Kidney tubule cell (primary cell): ENCODE measurements around the gene AKR7A2.

Experiments
- DNase-seq: peaks from one replicate; pipeline ENCODE4 v3.0.0-alpha.2; 2018; ENCODE audit warnings: low spot score

The AKR7A2 gene

DNA sequence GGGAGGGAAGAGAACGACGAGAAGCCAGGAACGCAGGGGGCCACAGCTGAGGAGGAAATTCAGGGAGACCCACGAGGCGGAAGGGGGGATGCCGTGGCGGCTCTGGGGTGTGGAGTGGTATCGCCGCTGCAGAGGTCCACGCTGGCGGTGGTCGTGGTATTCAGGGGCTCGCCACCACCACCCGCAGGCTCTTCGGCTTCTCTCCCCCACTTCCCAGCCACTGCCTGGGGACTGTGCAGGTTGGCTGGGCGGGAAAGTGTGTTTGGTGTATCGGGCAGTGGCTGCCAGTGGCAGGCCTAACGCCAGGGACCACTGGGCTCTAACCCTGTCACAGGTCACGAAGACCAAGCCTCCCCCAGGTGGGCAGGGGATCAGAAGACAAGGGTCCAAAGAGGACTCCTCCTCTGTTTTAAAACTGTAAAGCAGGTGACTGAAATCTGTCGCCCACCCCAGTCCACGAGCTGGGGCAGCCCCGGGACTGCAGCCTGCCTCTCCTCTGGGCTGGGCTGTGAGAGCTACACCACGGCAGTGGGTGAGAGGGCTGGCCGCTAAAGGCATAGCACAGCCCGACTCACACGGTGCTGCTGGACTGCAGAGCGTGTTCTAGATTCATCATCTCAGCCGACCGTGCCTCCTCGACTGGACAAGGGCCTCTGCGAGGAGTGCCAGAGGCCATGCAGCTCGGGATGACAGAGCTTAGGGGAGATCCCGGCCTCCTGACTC is 31.1 kb upstream of the AKR7A2 start:
- no peak for DNase-seq

GRCh38 chr1:19342062-19342750 is 30.3 kb upstream of the AKR7A2 start:
- DNase-seq: no peak

DNA sequence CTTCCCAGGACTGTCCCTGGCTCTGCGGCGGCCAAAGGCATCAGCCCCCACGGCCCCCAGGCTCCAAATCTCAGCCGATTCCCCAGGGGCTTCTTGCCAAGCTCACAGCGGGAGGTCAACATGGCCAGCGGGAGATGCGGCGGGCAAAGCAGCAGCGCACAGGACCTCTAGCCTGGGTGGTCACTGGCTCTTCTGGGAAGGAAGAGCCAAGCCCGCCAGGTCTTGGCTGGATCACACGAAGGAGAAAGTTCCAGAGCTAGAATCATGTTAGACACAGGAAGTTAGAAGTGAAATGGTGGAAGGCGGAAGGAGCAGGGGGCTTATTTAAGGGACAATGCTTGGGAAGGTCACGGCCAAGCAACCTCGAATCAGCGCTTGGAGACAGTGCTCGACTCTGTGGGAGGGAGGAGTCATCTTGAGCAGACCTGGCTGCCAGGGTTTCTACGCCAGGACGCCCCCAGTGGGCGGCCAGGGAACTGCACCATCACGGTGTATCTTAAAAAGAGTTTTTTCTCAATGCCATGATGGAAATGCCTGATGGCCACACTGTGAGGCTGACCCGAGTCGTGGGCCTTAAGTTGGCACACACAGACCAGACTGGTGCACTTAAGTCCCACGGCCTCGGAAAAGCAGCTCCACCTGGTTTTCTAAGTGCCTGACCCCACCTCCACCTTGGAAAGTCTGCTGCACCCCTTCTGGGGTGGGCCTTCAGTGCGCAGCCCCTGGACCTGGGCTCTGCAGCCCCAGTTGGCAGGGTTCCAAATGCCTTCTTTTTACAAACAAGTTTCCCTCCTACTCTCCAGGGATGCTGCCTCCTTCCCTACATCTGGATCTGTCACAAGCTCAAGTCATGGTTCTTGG is 29.5 kb upstream of the AKR7A2 start:
- DNase-seq: peak; percentile 74

- DNase-seq: no peak
Observed at GRCh38 chr1:19340387-19340937, 28.5 kb upstream of the AKR7A2 start.

DNA sequence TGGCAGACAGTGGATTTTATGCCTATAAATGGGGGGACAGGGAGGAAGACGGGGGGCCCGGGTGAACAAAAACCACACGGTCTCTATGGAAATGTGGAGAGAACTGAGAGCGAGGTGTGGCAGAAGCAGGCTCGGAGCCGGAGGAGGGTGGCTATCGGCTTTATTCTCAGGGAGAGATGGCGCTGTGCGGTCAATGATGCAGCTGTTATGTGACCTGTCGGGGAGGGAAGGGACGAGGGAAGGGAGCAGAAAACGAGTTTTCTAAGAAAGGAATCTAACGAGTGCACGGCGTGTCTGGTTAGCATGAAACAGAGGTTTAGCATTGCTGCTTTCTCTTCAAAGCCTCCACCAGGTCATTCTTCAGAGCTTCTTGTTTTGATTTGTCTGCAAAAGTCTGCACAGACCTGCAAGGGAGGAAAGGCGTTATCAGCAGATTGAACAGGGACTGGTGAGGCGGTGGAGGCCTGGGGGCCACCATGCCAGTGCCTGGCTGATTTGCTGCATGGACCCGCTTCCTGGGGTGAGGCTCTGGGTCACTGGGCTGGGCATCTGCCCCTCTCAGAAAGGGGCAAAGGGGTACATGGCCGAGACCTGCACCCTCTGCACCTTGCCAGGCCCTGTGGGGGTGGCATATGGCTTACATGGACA is 27.4 kb upstream of the AKR7A2 start:
- DNase-seq: no peak

DNA sequence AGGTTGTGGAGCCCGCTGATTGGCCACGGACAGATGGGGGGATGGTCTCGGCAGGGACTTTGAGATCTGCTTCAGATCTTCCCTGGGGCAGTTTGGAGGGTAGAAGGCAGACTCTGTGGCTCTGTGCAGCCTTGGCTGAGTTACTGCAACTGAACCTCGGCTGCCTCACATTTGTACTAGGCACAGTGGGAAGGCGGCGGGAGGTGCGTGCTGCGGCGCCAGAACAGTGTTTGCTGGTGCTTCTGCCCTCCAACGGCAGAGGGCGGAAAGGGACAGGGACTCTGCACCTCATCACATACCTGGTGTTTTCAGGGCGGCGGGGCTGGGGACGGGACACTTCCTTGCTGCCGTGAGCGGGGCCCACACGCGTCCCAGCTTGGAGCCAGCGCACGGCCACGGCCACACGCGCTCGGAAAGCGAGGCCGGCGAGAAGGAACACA is 26.4 kb upstream of the AKR7A2 start:
- peak; percentile 32 for DNase-seq

DNA sequence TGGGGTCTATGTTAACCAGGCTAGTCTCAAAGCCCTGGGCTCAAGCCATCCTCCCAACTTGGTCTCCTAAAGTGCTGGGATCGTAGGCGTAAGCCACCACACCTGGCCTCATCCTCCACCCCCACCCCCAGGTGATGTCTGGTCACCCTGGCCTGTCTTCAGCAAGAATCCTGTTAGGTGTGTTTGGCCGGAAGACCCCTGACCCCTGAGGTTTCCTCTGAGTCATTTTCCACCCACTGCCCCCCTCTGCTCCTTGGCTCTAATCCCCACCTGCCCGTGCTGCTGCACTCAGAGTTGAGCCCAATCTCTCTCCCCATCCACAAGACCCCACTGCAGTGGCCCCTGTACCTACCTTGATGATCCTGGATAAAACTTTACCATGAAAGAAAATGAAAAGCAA is 25.3 kb upstream of the AKR7A2 start:
- DNase-seq: peak; percentile 30

DNA sequence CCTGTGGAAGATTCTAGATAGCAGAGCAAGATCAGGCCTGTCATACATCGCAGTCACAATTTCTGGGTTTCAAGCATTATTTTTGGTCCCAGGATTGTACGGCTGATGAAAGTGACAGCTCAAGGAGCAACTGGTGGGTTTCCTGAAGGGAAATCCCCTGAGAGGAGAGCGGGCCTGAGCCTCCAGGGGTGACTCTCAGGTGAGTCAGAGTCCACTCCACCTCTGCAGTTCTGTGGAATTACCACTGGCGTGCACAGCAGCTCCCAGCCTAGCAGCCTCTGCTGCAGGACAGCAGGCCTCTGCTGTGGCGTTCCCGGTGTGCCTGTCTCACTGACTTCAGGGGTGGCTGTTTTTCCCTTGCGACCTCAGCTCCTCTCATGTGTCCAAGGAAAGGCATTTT is 24.6 kb upstream of the AKR7A2 start:
- DNase-seq: peak; percentile 88

GRCh38 chr1:19333587-19334354 is 21.8 kb upstream of the AKR7A2 start:
- DNase-seq: no peak

GRCh38 chr1:19332832-19333231 is 20.9 kb upstream of the AKR7A2 start:
- no peak for DNase-seq

DNA sequence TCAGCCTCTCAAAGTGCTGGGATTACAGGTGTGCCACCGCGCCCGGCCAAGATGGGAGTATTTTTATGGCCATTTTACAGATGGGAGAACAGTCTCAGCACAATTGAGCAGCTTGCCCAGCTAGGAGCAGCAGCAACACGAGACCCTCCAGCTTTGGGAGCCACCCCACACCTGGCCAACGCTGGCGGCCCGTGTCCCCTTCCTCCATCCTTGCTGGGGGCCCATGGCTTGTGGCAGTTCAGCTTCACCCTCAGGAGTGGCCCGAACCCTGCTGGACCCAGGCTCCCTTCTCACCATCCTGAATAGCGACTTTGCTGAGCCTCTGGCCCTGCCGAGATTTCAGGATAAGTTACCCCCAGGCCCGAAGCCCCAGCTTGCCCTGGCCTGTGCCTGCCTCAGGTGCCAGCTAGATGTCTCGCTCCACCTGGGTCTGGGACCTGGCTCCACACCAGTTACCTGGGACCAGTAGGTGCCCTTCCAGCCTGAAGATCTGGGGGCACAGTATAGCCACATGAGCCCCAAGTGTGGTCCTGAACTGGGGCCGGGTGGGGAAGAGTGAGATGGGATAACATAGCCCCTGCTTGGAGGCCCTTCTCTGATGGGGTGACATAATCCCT is 19.4 kb upstream of the AKR7A2 start:
- DNase-seq: no peak

GRCh38 chr1:19330449-19331135 is 18.6 kb upstream of the AKR7A2 start:
- DNase-seq: no peak

DNA sequence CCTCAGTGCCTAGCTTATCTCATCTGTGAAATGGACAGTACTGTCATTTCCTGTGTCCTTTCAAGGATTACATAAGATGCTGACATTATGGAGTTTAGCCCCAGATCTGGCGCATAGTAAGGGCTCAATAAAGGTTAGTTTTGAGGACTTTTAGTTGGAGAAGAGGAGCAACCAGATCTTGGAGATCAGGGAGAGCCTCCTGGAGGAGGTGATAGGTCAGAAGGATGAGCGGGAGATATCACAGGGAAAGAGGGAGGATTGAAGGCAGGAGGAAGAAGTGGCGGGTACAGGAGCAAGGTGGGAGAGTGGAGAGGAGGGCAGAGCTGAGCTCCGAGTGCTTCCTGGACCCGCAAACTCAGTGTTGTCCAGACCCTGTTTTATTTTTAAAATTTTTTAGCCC is 17.7 kb upstream of the AKR7A2 start:
- no peak for DNase-seq

- DNase-seq: no peak
Observed at GRCh38 chr1:19329188-19329587, 17.2 kb upstream of the AKR7A2 start.

DNA sequence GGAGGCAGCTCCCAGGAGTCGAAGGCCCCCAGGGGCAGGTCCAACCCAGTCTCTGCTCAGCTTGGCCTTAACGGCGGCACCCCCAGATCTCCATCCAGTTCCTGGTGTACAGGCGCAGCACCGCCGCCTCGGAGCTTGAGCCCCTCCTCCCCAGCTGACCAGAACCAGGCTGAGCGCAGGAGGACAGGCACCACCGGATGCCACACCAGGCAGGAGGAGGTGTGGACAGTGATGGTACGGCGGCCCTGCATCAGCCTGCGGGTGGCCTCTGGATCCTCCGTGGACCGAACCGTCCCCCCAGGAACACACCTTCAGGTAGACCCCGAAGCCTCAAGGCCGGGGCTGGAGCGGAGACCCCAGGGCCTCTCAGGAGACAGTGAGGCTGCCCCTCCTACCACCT is 16.5 kb upstream of the AKR7A2 start:
- no peak for DNase-seq

DNA sequence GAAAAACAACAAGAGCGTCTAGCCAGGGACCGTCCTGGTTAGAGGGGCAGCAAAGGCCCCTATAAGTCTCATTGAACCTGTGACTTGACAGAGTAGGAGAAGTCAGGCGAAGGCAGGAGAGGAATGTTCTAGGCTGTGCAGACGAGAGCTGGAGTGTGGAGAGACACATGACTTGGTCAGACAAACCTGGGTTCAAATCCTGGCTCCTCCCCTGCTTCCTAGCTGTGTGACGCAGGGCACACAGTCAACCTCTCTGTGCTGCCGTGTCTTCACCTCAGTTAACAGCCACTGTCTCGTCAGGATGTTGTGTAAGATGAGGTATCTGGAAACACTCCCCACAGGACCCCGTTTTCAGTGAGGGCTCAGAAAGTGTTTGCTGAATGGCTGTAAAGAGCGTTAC is 15.8 kb upstream of the AKR7A2 start:
- no peak for DNase-seq

DNA sequence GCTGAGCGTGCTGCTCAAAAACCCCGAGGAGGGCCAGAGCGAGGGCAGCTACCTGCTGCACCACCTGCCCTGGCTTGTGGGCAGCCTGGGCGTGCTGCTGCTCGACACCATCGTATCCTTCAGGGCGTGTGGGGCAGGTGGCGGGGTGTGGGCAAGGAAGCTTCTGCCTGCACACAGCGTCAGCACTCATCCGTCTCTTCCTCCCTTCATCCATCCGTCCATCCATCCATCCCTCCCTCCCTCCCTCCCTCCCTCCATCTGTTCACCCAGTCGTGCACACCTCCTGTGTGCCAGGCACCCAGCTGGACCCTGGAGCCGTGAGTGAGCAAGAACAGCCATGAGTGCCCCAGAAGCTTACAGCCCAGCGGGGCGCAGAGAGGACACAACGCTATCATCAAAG is 15.4 kb upstream of the AKR7A2 start:
- no peak for DNase-seq

GRCh38 chr1:19326748-19327065 is 14.8 kb upstream of the AKR7A2 start:
- no peak for DNase-seq

- no peak for DNase-seq
Observed at GRCh38 chr1:19325958-19326747, 14.2 kb upstream of the AKR7A2 start.
